OCI-LY1 (cell line): Measurements from ENCODE around the gene FGGY.

Experiments
- CTCF ChIP-seq: fragments of 200-600 bp; sonication (generic), shearing (Covaris generic); IDR thresholded peaks from 2 replicates; pipeline ENCODE4 v1.5.1; 2017; ENCODE audit warnings: mild to moderate bottlenecking, antibody characterized with exemption, low read length, moderate library complexity, mixed read lengths
- EZH2 ChIP-seq: fragments of 200-600 bp; sonication (generic), shearing (Covaris generic); IDR thresholded peaks from 2 replicates; pipeline ENCODE4 v1.8.0; 2017; ENCODE audit warnings: borderline replicate concordance, mixed run types, mild to moderate bottlenecking, antibody characterized with exemption, low read length, moderate library complexity, mixed read lengths

GRCh38 chr1:59421232-59421920, 124.5 kb downstream of the FGGY start:
- TF ChIP-seq CTCF (no peak), EZH2 (no peak)
